Type B pancreatic cell (in vitro differentiated cells): ENCODE measurements around the gene PDE3A. TPM values are rescaled to one million over a fixed set of nuclear protein-coding genes. Genes with fewer than 3 reads are reported as not detected.

Experiments used
- DNase-seq: peaks from one replicate; pipeline ENCODE4 v3.0.0; 2021; ENCODE audit warnings: mixed read lengths; ENCODE audit not compliant: unreplicated experiment; ENCODE audit errors: extremely low spot score
- H3K27ac Mint-ChIP-seq: 2 replicates; pipeline ENCODE4 v1.8.0; 2021; ENCODE audit warnings: mild to moderate bottlenecking, mixed read lengths
- H3K27me3 Mint-ChIP-seq: 2 replicates; pipeline ENCODE4 v1.8.0; 2021; ENCODE audit warnings: mixed read lengths
- H3K36me3 Mint-ChIP-seq: 2 replicates; pipeline ENCODE4 v1.8.0; 2021; ENCODE audit warnings: mixed read lengths
- H3K4me1 Mint-ChIP-seq: one replicate; pipeline ENCODE4 v1.8.0; 2021; ENCODE audit warnings: mixed read lengths; ENCODE audit not compliant: unreplicated experiment
- H3K4me3 Mint-ChIP-seq: 2 replicates; pipeline ENCODE4 v1.8.0; 2021; ENCODE audit warnings: mild to moderate bottlenecking, mixed read lengths
- H3K9me3 Mint-ChIP-seq: 2 replicates; pipeline ENCODE4 v1.8.0; 2021; ENCODE audit warnings: mixed read lengths
- total RNA-seq: library from RNA; stranded (reverse); gene quantifications from 2 replicates; pipeline ENCODE4 v1.2.1, GENCODE V29; 2021; ENCODE audit warnings: low replicate concordance
- TF ChIP-seq, protein P1 (sequence below): fragments of 200-600 bp; sonication (generic); conservative IDR thresholded peaks from 2 replicates; pipeline ENCODE4 v1.5.0; 2021; ENCODE audit warnings: antibody characterized with exemption, mild to moderate bottlenecking

Gene PDE3A
- total RNA-seq, 1 donor from 2014 or later, result 19.7 TPM

DNA sequence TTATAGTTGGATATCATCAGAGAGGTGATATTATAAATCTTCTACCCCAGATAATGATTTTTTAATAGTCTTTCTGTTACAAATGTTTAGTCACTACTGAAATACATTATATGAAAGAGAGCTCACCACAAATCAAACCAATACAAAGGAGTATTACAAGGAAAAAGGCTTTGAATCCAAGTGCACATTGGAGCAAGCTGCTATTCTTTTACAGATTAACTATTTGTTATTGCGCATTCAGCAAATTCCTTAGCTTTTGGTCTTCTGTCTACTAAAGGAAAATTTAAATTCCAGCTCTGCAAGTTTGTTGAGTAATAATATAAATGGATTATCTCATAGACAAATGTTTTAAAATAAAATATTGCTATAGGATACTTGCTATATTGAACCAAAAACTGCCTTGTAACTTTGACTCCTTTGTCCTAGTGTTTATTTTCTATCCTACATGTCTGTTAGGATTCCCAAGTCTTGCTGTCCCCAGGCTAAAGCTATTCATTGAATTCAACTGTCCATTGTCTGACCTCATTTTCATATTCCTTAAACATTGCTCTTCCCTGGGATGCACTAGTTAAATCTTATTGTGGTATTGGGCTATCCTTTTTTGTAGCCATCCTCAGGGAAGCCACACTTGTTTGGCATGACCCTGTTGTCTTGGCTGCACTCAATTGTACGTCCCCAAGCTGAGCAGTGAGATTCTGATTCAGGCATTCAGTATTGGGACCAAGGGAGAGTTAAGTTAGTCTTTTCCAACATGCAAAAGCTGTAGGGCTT, 41.5 kb downstream of the PDE3A start:
- H3K27ac Mint-ChIP-seq, result peak overlapping the region; percentile 17
- TF ChIP-seq, protein P1, sequence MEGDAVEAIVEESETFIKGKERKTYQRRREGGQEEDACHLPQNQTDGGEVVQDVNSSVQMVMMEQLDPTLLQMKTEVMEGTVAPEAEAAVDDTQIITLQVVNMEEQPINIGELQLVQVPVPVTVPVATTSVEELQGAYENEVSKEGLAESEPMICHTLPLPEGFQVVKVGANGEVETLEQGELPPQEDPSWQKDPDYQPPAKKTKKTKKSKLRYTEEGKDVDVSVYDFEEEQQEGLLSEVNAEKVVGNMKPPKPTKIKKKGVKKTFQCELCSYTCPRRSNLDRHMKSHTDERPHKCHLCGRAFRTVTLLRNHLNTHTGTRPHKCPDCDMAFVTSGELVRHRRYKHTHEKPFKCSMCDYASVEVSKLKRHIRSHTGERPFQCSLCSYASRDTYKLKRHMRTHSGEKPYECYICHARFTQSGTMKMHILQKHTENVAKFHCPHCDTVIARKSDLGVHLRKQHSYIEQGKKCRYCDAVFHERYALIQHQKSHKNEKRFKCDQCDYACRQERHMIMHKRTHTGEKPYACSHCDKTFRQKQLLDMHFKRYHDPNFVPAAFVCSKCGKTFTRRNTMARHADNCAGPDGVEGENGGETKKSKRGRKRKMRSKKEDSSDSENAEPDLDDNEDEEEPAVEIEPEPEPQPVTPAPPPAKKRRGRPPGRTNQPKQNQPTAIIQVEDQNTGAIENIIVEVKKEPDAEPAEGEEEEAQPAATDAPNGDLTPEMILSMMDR, result no peak
- no peak overlapping the region for H3K4me3 Mint-ChIP-seq

DNA sequence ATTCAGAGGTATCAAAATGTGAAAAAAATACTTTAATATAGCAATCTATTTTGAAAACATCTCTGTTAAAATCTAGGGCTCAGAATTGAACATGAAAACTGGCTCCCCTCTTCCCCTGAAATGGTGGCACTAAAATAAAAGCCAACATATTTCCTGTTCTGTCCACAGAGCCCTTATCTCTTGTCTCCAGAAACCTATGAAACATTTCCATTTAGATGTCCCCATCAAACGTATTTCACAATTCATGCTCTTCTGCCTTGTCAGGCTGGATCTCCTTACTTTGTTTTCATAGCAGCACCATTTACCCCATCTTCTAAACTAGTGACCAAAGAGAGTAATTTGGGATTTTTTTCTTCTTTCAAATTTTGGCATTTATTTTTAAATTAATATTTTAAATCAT, 42.4 kb downstream of the PDE3A start:
- Mint-ChIP-seq H3K4me1 (peaks cover 5% of the 10 kb centered on the region), H3K27me3 (no peaks in the 10 kb centered on the region), H3K27ac (no peak overlapping the region), H3K4me3 (no peak overlapping the region), H3K9me3 (no peaks in the 10 kb centered on the region), H3K36me3 (peaks cover 20% of the 10 kb centered on the region)
- TF ChIP-seq, protein P1, result no peak
- DNase-seq, result no peak

More for the DNA sequence above, 41.5 kb downstream of the PDE3A start:
- no peak for DNase-seq
- peaks cover 8% of the 10 kb centered on the region for H3K4me1 Mint-ChIP-seq
- H3K9me3 Mint-ChIP-seq, result no peaks in the 10 kb centered on the region
- H3K36me3 Mint-ChIP-seq, result peaks cover 23% of the 10 kb centered on the region
- H3K27me3 Mint-ChIP-seq, result no peaks in the 10 kb centered on the region

DNA sequence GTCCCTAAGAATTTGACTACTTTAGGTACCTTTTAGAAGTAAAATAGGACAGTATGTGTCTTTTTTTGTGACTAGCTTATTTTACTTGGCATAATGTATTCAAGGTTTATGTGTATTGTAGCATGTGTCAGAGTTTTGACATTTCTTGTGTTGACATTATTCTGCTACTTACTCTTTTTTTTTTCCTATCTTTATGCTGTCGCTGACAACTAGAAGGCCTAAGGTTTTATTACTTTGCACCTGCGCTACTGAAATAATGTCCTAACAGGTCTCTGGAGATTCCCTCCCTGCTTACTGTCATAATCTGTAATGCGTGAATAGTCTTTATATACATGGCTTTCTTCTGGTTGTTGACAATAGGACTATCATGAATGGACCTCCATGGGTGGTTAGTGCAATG, 43.0 kb downstream of the PDE3A start:
- H3K27me3 Mint-ChIP-seq, result no peaks in the 10 kb centered on the region
- no peaks in the 10 kb centered on the region for H3K9me3 Mint-ChIP-seq
- H3K4me1 Mint-ChIP-seq, result peaks cover 5% of the 10 kb centered on the region
- no peak overlapping the region for H3K27ac Mint-ChIP-seq
- peaks cover 14% of the 10 kb centered on the region for H3K36me3 Mint-ChIP-seq
- no peak overlapping the region for H3K4me3 Mint-ChIP-seq
- TF ChIP-seq, protein P1, result no peak
- no peak for DNase-seq

DNA sequence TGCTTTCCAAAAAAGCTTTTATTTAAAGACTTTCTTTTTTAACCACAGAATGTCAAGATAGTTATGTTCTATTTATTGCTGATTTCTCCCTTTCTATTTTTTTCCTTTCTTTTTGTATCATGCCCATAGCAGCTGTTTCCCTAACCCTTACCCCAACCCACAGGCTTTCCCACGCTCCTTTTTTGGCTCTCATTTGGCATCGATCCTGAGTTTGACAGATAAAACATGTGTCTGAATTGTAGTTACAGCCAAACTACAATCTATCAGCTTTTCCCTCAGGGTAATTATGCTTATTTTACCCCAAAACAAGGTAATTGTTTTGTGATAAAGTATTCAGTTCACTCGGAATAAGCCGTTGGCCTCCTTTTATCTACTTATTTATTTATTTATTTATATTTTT, 46.7 kb downstream of the PDE3A start:
- peaks cover 7% of the 10 kb centered on the region for H3K36me3 Mint-ChIP-seq

DNA sequence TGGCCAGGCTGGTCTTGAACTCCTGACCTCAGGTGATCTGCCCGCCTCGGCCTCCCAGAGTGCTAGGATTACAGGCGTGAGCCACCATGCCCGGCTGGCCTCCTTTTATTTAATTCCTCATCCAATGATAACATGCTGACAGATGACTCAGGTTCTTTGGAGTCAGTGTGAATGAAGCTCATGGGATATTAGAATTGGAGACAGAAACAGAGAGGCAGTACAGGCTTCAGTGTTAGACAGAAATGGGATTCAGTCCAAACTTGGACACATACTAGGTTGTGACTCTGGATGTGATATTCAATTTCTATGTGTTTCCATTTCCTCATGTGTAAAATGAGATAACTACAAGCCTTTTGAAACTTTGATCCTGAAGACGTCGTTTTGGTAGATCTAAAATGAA, 47.3 kb downstream of the PDE3A start:
- TF ChIP-seq, protein P1, result no peak
- H3K27me3 Mint-ChIP-seq, result no peaks in the 10 kb centered on the region
- H3K36me3 Mint-ChIP-seq, result peaks cover 7% of the 10 kb centered on the region

More for the DNA sequence above, 46.7 kb downstream of the PDE3A start:
- Mint-ChIP-seq H3K27ac (no peak overlapping the region), H3K9me3 (no peaks in the 10 kb centered on the region), H3K4me3 (no peak overlapping the region), H3K27me3 (no peaks in the 10 kb centered on the region), H3K4me1 (peaks cover 2% of the 10 kb centered on the region)
- DNase-seq, result no peak
- TF ChIP-seq, protein P1, result no peak

More for the DNA sequence above, 47.3 kb downstream of the PDE3A start:
- Mint-ChIP-seq H3K9me3 (no peaks in the 10 kb centered on the region), H3K4me1 (no peaks in the 10 kb centered on the region), H3K27ac (no peak overlapping the region), H3K4me3 (no peak overlapping the region)
- no peak for DNase-seq
